Measurements from ENCODE around the gene ANKS3.

ANKS3 gene

GRCh38 chr16:4666537-4667202 is 67.4 kb downstream of the ANKS3 start:
- DNase-seq (ENCODE audit: low spot score) = no peak

GRCh38 chr16:4664538-4665418 is 69.3 kb downstream of the ANKS3 start:
- DNase-seq (ENCODE audit: low spot score) = peak; percentile 66

- DNase-seq (ENCODE audit: low spot score) = no peak
Observed at GRCh38 chr16:4663777-4664465, 70.2 kb downstream of the ANKS3 start.

- DNase-seq (ENCODE audit: low spot score) = no peak
Observed at GRCh38 chr16:4663465-4663776, 70.7 kb downstream of the ANKS3 start.

GRCh38 chr16:4661661-4662060 is 72.4 kb downstream of the ANKS3 start:
- DNase-seq (ENCODE audit: low spot score) = peak; percentile 75

- peak; percentile 87 for DNase-seq (ENCODE audit: low spot score)
Observed at GRCh38 chr16:4660454-4661007, 73.5 kb downstream of the ANKS3 start.

- no peak for DNase-seq (ENCODE audit: low spot score)
Observed at GRCh38 chr16:4659363-4660353, 74.4 kb downstream of the ANKS3 start.

GRCh38 chr16:4656695-4657686 is 77.1 kb downstream of the ANKS3 start:
- DNase-seq (ENCODE audit: low spot score) = no peak

GRCh38 chr16:4656221-4656620 is 77.8 kb downstream of the ANKS3 start:
- no peak for DNase-seq (ENCODE audit: low spot score)

- no peak for DNase-seq (ENCODE audit: low spot score)
Observed at GRCh38 chr16:4655801-4656200, 78.3 kb downstream of the ANKS3 start.

- no peak for DNase-seq (ENCODE audit: low spot score)
Observed at GRCh38 chr16:4654964-4655590, 79.0 kb downstream of the ANKS3 start.

- DNase-seq (ENCODE audit: low spot score) = no peak
Observed at GRCh38 chr16:4654011-4654963, 79.8 kb downstream of the ANKS3 start.

- DNase-seq (ENCODE audit: low spot score) = no peak
Observed at GRCh38 chr16:4652561-4652960, 81.5 kb downstream of the ANKS3 start.

- no peak for DNase-seq (ENCODE audit: low spot score)
Observed at GRCh38 chr16:4651827-4652226, 82.2 kb downstream of the ANKS3 start.

GRCh38 chr16:4650443-4651074 is 83.5 kb downstream of the ANKS3 start:
- DNase-seq (ENCODE audit: low spot score) = peak; percentile 57

GRCh38 chr16:4649744-4650442 is 84.2 kb downstream of the ANKS3 start:
- DNase-seq (ENCODE audit: low spot score) = no peak

- DNase-seq (ENCODE audit: low spot score) = no peak
Observed at GRCh38 chr16:4648917-4649316, 85.2 kb downstream of the ANKS3 start.

- no peak for DNase-seq (ENCODE audit: low spot score)
Observed at GRCh38 chr16:4647644-4647980, 86.5 kb downstream of the ANKS3 start.
